Erythroblast (primary cell): Measurements from ENCODE around the gene RNF151.

ENCODE experiments used
- GATA1 ChIP-seq: IDR thresholded peaks from 2 replicates; pipeline ENCODE4 v1.6.1; 2011; ENCODE audit warnings: low read depth, mild to moderate bottlenecking, control low read depth, low read length, moderate library complexity
- POLR2A ChIP-seq: IDR thresholded peaks from 2 replicates; pipeline ENCODE4 v1.6.1; 2011; ENCODE audit warnings: mild to moderate bottlenecking, low read length

- no peak for TF ChIP-seq POLR2A
- TF ChIP-seq GATA1, result no peak
Observed at GRCh38 chr16:1991948-1992703, 25.5 kb downstream of the RNF151 start.
